Neural cell (in vitro differentiated cells): ENCODE results near the gene DRAP1. TPM values are rescaled to one million over a fixed set of nuclear protein-coding genes. Genes with fewer than 3 reads are reported as not detected.

Experiments used
- H2AFZ ChIP-seq: fragments of 200-600, 300-800 bp; sonication (generic), shearing (Covaris generic); 2 replicates; pipeline ENCODE4 v1.6.0; 2014; ENCODE audit warnings: low read depth, mild to moderate bottlenecking, antibody characterized with exemption, low read length, moderate library complexity
- H3F3A ChIP-seq: fragments of 200-600 bp; shearing (Covaris generic); 2 replicates; pipeline ENCODE4 v1.6.1; 2016; ENCODE audit warnings: mild to moderate bottlenecking, moderate library complexity, mixed read lengths, antibody characterized with exemption, low read length; ENCODE audit not compliant: insufficient read depth, poor library complexity, severe bottlenecking
- H3K27ac ChIP-seq: fragments of 200-600, 300-800 bp; sonication (generic), shearing (Covaris generic); 2 replicates; pipeline ENCODE4 v1.5.1; 2014; ENCODE audit warnings: mild to moderate bottlenecking, low read length, moderate library complexity
- H3K27me3 ChIP-seq: fragments of 300-800, 200-600 bp; sonication (generic), shearing (Covaris generic); 2 replicates; pipeline ENCODE4 v1.6.0; 2014; ENCODE audit warnings: mild to moderate bottlenecking, low read depth, low read length, moderate library complexity; ENCODE audit not compliant: insufficient read depth
- H3K36me3 ChIP-seq: fragments of 300-800, 200-600 bp; sonication (generic), shearing (Covaris generic); 2 replicates; pipeline ENCODE4 v1.5.1; 2014; ENCODE audit warnings: mild to moderate bottlenecking, antibody characterized with exemption, low read length, moderate library complexity; ENCODE audit not compliant: insufficient read depth
- H3K4me2 ChIP-seq: fragments of 300-800, 200-600 bp; sonication (generic), shearing (Covaris generic); 2 replicates; pipeline ENCODE4 v1.6.0; 2014; ENCODE audit warnings: mild to moderate bottlenecking, low read length
- H3K4me3 ChIP-seq: fragments of 300-800, 200-600 bp; sonication (generic), shearing (Covaris generic); 2 replicates; pipeline ENCODE4 v1.5.1; 2014; ENCODE audit warnings: mild to moderate bottlenecking, low read length, moderate library complexity
- H3K79me2 ChIP-seq: fragments of 200-600 bp; shearing (Covaris generic); replicated peaks from 2 replicates; pipeline ENCODE4 v1.6.0; 2014; ENCODE audit warnings: mild to moderate bottlenecking, low read length, moderate library complexity; ENCODE audit not compliant: insufficient read depth
- H3K9ac ChIP-seq: fragments of 300-800, 200-600 bp; sonication (generic), shearing (Covaris generic); 2 replicates; pipeline ENCODE4 v1.6.1; 2016; ENCODE audit warnings: mild to moderate bottlenecking, low read length, mixed read lengths
- H3K9me2 ChIP-seq: fragments of 200-600 bp; shearing (Covaris generic); 2 replicates; pipeline ENCODE4 v1.6.1; 2016; ENCODE audit warnings: mild to moderate bottlenecking, low read length, mixed read lengths; ENCODE audit not compliant: insufficient read depth
- H3K9me3 ChIP-seq: fragments of 200-600, 300-800 bp; sonication (generic), shearing (Covaris generic); 2 replicates; pipeline ENCODE4 v1.6.1; 2016; ENCODE audit warnings: mild to moderate bottlenecking, mixed run types, low read length, moderate library complexity, mixed read lengths
- H4K20me1 ChIP-seq: fragments of 200-600 bp; shearing (Covaris generic); 2 replicates; pipeline ENCODE4 v1.6.1; 2016; ENCODE audit warnings: mild to moderate bottlenecking, mixed run types; ENCODE audit not compliant: insufficient read depth
- EP300 ChIP-seq: fragments of 450-650 bp; conservative IDR thresholded peaks from 2 replicates; pipeline ENCODE4 v1.6.1; 2014; ENCODE audit warnings: antibody characterized with exemption, mild to moderate bottlenecking, moderate library complexity; ENCODE audit not compliant: poor library complexity, severe bottlenecking
- EZH2 ChIP-seq: fragments of 200-600, 300-800 bp; shearing (Covaris generic), sonication (generic); IDR thresholded peaks from 2 replicates; pipeline ENCODE4 v1.6.1; 2014; ENCODE audit warnings: antibody characterized with exemption, low read length, borderline replicate concordance, mild to moderate bottlenecking; ENCODE audit not compliant: insufficient read depth, poor library complexity, severe bottlenecking
- MXI1 ChIP-seq: fragments of 450-650 bp; conservative IDR thresholded peaks from 2 replicates; pipeline ENCODE4 v1.6.1; 2014; ENCODE audit warnings: antibody characterized with exemption, mild to moderate bottlenecking; ENCODE audit not compliant: poor library complexity, severe bottlenecking
- POLR2AphosphoS5 ChIP-seq: IDR thresholded peaks from 2 replicates; pipeline ENCODE4 v1.6.1; 2012
- RAD21 ChIP-seq: fragments of 450-650 bp; conservative IDR thresholded peaks from 2 replicates; pipeline ENCODE4 v1.6.1; 2014; ENCODE audit warnings: antibody characterized with exemption, mild to moderate bottlenecking, moderate library complexity
- SMC3 ChIP-seq: fragments of 450-650 bp; conservative IDR thresholded peaks from 2 replicates; pipeline ENCODE4 v1.6.1; 2014; ENCODE audit warnings: antibody characterized with exemption, mild to moderate bottlenecking, moderate library complexity; ENCODE audit not compliant: poor library complexity
- TAF1 ChIP-seq: IDR thresholded peaks from 2 replicates; pipeline ENCODE4 v1.6.1; 2012; ENCODE audit warnings: low read depth
- polyA plus RNA-seq: library from polyadenylated mRNA; depleted of rRNA; stranded (reverse); fragments of >200 nt; gene quantifications from 2 replicates; pipeline ENCODE4 v1.2.3, GENCODE V29; 2014
- TF ChIP-seq, protein P1 (sequence below): IDR thresholded peaks from 2 replicates; pipeline ENCODE4 v1.6.1; 2012; ENCODE audit warnings: borderline replicate concordance
- TF ChIP-seq, protein P2 (sequence below): fragments of 450-650 bp; IDR thresholded peaks from 2 replicates; pipeline ENCODE4 v1.5.1; 2014; ENCODE audit warnings: antibody characterized with exemption, mild to moderate bottlenecking, moderate library complexity; ENCODE audit not compliant: poor library complexity, severe bottlenecking

The DRAP1 gene
- polyA plus RNA-seq, 1 donor from 2014 or later: 242 TPM

DNA sequence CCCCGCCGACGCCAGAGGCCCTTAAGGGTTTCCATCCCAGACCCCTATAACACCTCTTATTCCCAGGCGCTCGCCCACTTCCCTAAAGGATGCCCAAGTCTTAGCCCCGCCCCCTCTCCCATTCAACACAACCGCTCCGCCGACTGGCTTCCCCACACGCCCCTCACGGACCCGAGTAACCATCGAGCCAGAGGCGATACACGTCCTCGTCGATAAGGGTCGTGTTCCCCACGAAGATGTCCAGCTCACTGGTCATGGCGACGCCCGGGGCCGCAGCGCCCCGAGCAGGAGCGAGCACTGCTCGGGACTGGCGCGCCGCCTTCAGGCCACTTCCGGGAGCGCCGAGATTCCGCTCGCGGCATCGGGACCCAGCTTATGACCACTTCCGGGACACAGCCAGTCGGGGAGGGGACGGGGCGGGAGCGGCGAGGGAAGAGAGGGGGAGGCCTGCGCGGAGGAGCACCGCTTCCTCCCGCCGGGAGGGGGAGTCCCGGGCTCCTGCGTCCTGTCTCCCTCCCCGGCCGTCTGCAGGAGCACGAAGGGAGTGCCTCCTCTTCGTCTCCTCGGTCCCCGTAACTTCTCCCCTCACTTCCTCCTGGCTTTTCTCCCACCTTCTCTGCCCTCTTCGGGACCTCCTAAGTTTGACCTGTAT lies 30.9 kb upstream of the DRAP1 start, which contains the start of gene FIBP:
FIBP (minus strand) TSS at position 309 of the 652 bp plus-strand sequence; CDS start at position 256, 53 bp downstream.
- Histone ChIP-seq H3K27me3 (no peaks in the 10 kb centered on the region), H3K9me3 (no peaks in the 10 kb centered on the region), H2AFZ (peak within 1 kb of the TSS; percentile 92), H3K4me2 (peak within 1 kb of the TSS; percentile 94), H3K9me2 (no peaks in the 10 kb centered on the region), H3K79me2 (peaks cover 17% of the 10 kb centered on the region), H3F3A (peaks cover 4% of the 10 kb centered on the region), H3K27ac (peak within 1 kb of the TSS; percentile 92), H3K9ac (peak within 1 kb of the TSS; percentile 97), H3K36me3 (no peaks in the 10 kb centered on the region), H4K20me1 (no peaks in the 10 kb centered on the region), H3K4me3 (peak within 1 kb of the TSS; percentile 96)
- no peak for TF ChIP-seq EZH2
- peak; percentile 90 for TF ChIP-seq MXI1
- TF ChIP-seq, protein P1, sequence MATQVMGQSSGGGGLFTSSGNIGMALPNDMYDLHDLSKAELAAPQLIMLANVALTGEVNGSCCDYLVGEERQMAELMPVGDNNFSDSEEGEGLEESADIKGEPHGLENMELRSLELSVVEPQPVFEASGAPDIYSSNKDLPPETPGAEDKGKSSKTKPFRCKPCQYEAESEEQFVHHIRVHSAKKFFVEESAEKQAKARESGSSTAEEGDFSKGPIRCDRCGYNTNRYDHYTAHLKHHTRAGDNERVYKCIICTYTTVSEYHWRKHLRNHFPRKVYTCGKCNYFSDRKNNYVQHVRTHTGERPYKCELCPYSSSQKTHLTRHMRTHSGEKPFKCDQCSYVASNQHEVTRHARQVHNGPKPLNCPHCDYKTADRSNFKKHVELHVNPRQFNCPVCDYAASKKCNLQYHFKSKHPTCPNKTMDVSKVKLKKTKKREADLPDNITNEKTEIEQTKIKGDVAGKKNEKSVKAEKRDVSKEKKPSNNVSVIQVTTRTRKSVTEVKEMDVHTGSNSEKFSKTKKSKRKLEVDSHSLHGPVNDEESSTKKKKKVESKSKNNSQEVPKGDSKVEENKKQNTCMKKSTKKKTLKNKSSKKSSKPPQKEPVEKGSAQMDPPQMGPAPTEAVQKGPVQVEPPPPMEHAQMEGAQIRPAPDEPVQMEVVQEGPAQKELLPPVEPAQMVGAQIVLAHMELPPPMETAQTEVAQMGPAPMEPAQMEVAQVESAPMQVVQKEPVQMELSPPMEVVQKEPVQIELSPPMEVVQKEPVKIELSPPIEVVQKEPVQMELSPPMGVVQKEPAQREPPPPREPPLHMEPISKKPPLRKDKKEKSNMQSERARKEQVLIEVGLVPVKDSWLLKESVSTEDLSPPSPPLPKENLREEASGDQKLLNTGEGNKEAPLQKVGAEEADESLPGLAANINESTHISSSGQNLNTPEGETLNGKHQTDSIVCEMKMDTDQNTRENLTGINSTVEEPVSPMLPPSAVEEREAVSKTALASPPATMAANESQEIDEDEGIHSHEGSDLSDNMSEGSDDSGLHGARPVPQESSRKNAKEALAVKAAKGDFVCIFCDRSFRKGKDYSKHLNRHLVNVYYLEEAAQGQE: peak; percentile 89
- TF ChIP-seq, protein P2, sequence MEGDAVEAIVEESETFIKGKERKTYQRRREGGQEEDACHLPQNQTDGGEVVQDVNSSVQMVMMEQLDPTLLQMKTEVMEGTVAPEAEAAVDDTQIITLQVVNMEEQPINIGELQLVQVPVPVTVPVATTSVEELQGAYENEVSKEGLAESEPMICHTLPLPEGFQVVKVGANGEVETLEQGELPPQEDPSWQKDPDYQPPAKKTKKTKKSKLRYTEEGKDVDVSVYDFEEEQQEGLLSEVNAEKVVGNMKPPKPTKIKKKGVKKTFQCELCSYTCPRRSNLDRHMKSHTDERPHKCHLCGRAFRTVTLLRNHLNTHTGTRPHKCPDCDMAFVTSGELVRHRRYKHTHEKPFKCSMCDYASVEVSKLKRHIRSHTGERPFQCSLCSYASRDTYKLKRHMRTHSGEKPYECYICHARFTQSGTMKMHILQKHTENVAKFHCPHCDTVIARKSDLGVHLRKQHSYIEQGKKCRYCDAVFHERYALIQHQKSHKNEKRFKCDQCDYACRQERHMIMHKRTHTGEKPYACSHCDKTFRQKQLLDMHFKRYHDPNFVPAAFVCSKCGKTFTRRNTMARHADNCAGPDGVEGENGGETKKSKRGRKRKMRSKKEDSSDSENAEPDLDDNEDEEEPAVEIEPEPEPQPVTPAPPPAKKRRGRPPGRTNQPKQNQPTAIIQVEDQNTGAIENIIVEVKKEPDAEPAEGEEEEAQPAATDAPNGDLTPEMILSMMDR: peak; percentile 99
- peak; percentile 98 for TF ChIP-seq POLR2AphosphoS5
- peak; percentile 79 for TF ChIP-seq EP300
- peak; percentile 71 for TF ChIP-seq SMC3
- peak; percentile 68 for TF ChIP-seq TAF1
- TF ChIP-seq RAD21: peak; percentile 70

DNA sequence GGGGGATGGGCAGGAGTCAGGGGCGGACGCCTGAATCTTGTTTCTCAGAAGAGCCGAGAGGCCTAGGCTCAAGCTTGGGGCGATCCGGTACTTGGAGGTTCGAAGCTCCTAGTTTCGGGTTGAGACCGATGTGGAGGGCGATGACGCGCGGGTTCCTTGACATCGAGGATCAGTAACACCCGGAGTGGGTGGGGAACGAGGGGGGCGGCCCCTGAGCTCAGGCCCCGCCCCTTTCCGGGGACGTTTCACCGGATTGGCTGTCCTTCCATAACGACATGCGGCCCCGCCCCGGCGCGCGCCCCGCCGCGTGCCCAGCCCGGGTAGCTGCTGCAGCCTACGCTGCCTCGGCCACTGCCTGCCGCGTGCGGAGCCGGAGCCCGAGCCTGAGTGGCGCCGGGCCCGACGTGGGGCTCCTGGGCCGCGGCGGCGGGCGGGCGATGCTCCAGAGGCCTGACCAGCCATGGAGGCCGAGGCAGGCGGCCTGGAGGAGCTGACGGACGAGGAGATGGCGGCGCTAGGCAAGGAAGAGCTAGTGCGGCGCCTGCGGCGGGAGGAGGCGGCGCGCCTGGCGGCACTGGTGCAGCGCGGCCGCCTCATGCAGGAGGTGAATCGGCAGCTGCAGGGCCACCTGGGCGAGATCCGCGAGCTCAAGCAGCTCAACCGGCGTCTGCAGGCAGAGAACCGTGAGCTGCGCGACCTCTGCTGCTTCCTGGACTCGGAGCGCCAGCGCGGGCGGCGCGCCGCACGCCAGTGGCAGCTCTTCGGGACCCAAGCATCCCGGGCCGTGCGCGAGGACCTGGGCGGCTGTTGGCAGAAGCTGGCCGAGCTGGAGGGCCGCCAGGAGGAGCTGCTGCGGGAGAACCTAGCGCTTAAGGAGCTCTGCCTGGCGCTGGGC lies 28.7 kb upstream of the DRAP1 start, which contains the start of gene CCDC85B:
CCDC85B (plus strand) TSS at position 350 of the 895 bp plus-strand sequence; CDS start at position 461, 111 bp downstream.
- Histone ChIP-seq H3K27ac (peak within 1 kb of the TSS; percentile 83), H3K9me2 (no peaks in the 10 kb centered on the region), H3K9ac (peak within 1 kb of the TSS; percentile 90), H3K4me3 (peak within 1 kb of the TSS; percentile 85), H3K9me3 (no peaks in the 10 kb centered on the region), H3K36me3 (no peaks in the 10 kb centered on the region), H3K27me3 (no peaks in the 10 kb centered on the region), H2AFZ (peak within 1 kb of the TSS; percentile 15), H4K20me1 (no peaks in the 10 kb centered on the region), H3F3A (peaks cover 4% of the 10 kb centered on the region), H3K4me2 (peak within 1 kb of the TSS; percentile 84), H3K79me2 (peaks cover 12% of the 10 kb centered on the region)
- TF ChIP-seq, protein P1: peak; percentile 60
- TF ChIP-seq EZH2: no peak
- peak; percentile 91 for TF ChIP-seq TAF1
- peak; percentile 41 for TF ChIP-seq RAD21
- peak; percentile 96 for TF ChIP-seq MXI1
- TF ChIP-seq EP300: peak; percentile 79
- TF ChIP-seq SMC3: peak; percentile 63
- TF ChIP-seq, protein P2: peak; percentile 62
- peak; percentile 95 for TF ChIP-seq POLR2AphosphoS5
